Breast epithelium (tissue), 3 donors: Measurements from ENCODE around the gene SERGEF.

ENCODE experiments used
- POLR2AphosphoS5 ChIP-seq, 3 donors: sonication (generic); formaldehyde crosslinking; IDR thresholded peaks; one replicate each; pipeline ENCODE4 v1.6.1; 2017; ENCODE audit warnings: antibody characterized with exemption in 3 of 3
- TF ChIP-seq, protein P1 (sequence below), 3 donors: fragments of 450-650 bp; IDR thresholded peaks; one replicate each; pipeline ENCODE4 v1.5.1; 2016 to 2017; ENCODE audit warnings: antibody characterized with exemption in 3 of 3, mild to moderate bottlenecking in 3 of 3, moderate library complexity in 3 of 3

DNA sequence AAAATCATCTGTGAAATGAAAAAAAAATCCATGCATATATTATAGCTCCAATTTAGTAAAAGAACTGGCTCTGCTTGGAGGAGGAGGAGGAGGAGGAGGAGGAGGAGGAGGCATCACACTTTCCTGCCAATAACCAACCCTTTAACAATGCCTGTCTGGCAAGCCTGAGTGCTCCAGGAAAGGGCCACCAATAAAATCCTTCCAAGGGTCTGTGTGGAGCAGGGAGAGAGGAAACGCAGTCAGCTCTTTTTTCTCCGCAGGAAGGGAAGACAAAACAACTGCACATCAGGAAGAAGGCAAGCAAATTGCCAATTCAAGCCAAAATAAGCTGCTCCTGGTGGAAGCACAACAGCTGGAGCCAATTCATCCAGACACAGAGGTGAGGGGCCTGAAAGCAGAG, 139.3 kb downstream of the SERGEF start:
- TF ChIP-seq, protein P1, sequence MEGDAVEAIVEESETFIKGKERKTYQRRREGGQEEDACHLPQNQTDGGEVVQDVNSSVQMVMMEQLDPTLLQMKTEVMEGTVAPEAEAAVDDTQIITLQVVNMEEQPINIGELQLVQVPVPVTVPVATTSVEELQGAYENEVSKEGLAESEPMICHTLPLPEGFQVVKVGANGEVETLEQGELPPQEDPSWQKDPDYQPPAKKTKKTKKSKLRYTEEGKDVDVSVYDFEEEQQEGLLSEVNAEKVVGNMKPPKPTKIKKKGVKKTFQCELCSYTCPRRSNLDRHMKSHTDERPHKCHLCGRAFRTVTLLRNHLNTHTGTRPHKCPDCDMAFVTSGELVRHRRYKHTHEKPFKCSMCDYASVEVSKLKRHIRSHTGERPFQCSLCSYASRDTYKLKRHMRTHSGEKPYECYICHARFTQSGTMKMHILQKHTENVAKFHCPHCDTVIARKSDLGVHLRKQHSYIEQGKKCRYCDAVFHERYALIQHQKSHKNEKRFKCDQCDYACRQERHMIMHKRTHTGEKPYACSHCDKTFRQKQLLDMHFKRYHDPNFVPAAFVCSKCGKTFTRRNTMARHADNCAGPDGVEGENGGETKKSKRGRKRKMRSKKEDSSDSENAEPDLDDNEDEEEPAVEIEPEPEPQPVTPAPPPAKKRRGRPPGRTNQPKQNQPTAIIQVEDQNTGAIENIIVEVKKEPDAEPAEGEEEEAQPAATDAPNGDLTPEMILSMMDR (IDR thresholded peaks at IDR 0.05): no peak
- TF ChIP-seq POLR2AphosphoS5 (IDR thresholded peaks at IDR 0.05): no peak
